Nephron (organoid): ENCODE data around the gene FBXO28.
"Not testable (repeated sequence)": the region's sequence is repeated elsewhere in the genome, so short reads cannot be mapped to it uniquely, and the experiment has no call there.

ENCODE experiments used
- H3K27ac Mint-ChIP-seq, 3 experiments: 2 replicates each; pipeline ENCODE4 v1.8.0; 2020; ENCODE audit warnings: mixed read lengths in 3 of 3, mild to moderate bottlenecking in 2 of 3, moderate library complexity in 1 of 3
- H3K27me3 Mint-ChIP-seq: 2 replicates; pipeline ENCODE4 v1.8.0; 2021; ENCODE audit warnings: low read depth, mild to moderate bottlenecking, moderate library complexity, mixed read lengths
- H3K36me3 Mint-ChIP-seq: 2 replicates; pipeline ENCODE4 v1.8.0; 2020; ENCODE audit warnings: low read depth, mixed read lengths
- H3K4me1 Mint-ChIP-seq: 2 replicates; pipeline ENCODE4 v1.8.0; 2020; ENCODE audit warnings: mixed read lengths
- H3K4me3 Mint-ChIP-seq, 3 experiments: 2 replicates each; pipeline ENCODE4 v1.8.0; 2020; ENCODE audit warnings: mild to moderate bottlenecking in 3 of 3, mixed read lengths in 3 of 3, moderate library complexity in 2 of 3
- H3K9me3 Mint-ChIP-seq: 2 replicates; pipeline ENCODE4 v1.8.0; 2020; ENCODE audit warnings: mixed read lengths
- CTCF ChIP-seq, 3 experiments: fragments of 200-600 bp; sonication (generic); IDR thresholded peaks; one replicate each; pipeline ENCODE4 v1.5.0; 2021; ENCODE audit warnings: antibody characterized with exemption in 3 of 3; ENCODE audit not compliant: unreplicated experiment in 3 of 3

FBXO28 gene

GRCh38 chr1:224201383-224201782 lies 87.5 kb downstream of the FBXO28 start:
- no peaks in the 10 kb centered on the region for H3K9me3 Mint-ChIP-seq
- no peaks in the 10 kb centered on the region for H3K36me3 Mint-ChIP-seq
- peak overlapping the region; percentile 58 to 82 (median 74) for H3K27ac Mint-ChIP-seq
- H3K4me3 Mint-ChIP-seq, result no peak overlapping the region
- H3K27me3 Mint-ChIP-seq, result peaks cover 3% of the 10 kb centered on the region
- no peak for TF ChIP-seq CTCF (IDR thresholded peaks at IDR 0.05; ENCODE audit: unreplicated experiment in 3 of 3)
- peaks cover 33% of the 10 kb centered on the region for H3K4me1 Mint-ChIP-seq

- TF ChIP-seq CTCF (IDR thresholded peaks at IDR 0.05; ENCODE audit: unreplicated experiment in 3 of 3), result no peak
These were observed 87.9 kb downstream of the FBXO28 start for GRCh38 chr1:224201853-224202252.

GRCh38 chr1:224203243-224204016 lies 89.5 kb downstream of the FBXO28 start:
- Mint-ChIP-seq H3K9me3 (no peaks in the 10 kb centered on the region), H3K36me3 (no peaks in the 10 kb centered on the region), H3K4me3 (peak overlapping the region in 1 of 3 experiments; percentile 32), H3K4me1 (peaks cover 33% of the 10 kb centered on the region), H3K27me3 (peaks cover 3% of the 10 kb centered on the region), H3K27ac (peak overlapping the region; percentile 87 to 93 (median 89))
- no peak for TF ChIP-seq CTCF (IDR thresholded peaks at IDR 0.05; ENCODE audit: unreplicated experiment in 3 of 3)

More at GRCh38 chr1:224201853-224202252, 87.9 kb downstream of the FBXO28 start:
- Mint-ChIP-seq H3K4me3 (no peak overlapping the region), H3K27ac (peak overlapping the region; percentile 58 to 82 (median 74)), H3K36me3 (no peaks in the 10 kb centered on the region), H3K4me1 (peaks cover 33% of the 10 kb centered on the region), H3K9me3 (no peaks in the 10 kb centered on the region), H3K27me3 (peaks cover 3% of the 10 kb centered on the region)

GRCh38 chr1:224205438-224205840 lies 91.5 kb downstream of the FBXO28 start:
- Mint-ChIP-seq H3K4me1 (peaks cover 41% of the 10 kb centered on the region), H3K4me3 (peak overlapping the region in 1 of 3 experiments; percentile 46), H3K27me3 (peaks cover 3% of the 10 kb centered on the region), H3K9me3 (no peaks in the 10 kb centered on the region), H3K36me3 (no peaks in the 10 kb centered on the region), H3K27ac (peak overlapping the region; percentile 59 to 68 (median 65))
- no peak for TF ChIP-seq CTCF (IDR thresholded peaks at IDR 0.05; ENCODE audit: unreplicated experiment in 3 of 3)

GRCh38 chr1:224205931-224206538 lies 92.1 kb downstream of the FBXO28 start:
- H3K4me3 Mint-ChIP-seq, H3K9me3 Mint-ChIP-seq, H3K27me3 Mint-ChIP-seq, H3K36me3 Mint-ChIP-seq: not testable (repeated sequence)
- peaks cover 46% of the 10 kb centered on the region for H3K4me1 Mint-ChIP-seq
- H3K27ac Mint-ChIP-seq, result peak overlapping the region; percentile 59 to 68 (median 65)

- H3K27ac Mint-ChIP-seq, result peak overlapping the region; percentile 75 to 89 (median 81)
- no peak for TF ChIP-seq CTCF (IDR thresholded peaks at IDR 0.05; ENCODE audit: unreplicated experiment in 3 of 3)
- H3K4me1 Mint-ChIP-seq, result peaks cover 37% of the 10 kb centered on the region
- H3K4me3 Mint-ChIP-seq, result peak overlapping the region in 1 of 3 experiments; percentile 38
- H3K36me3 Mint-ChIP-seq, result no peaks in the 10 kb centered on the region
- H3K27me3 Mint-ChIP-seq, result peaks cover 5% of the 10 kb centered on the region
- H3K9me3 Mint-ChIP-seq, result no peaks in the 10 kb centered on the region
These were observed 97.5 kb downstream of the FBXO28 start for GRCh38 chr1:224211206-224211962.
